ENCODE data around the gene KHDRBS2. TPM values are rescaled to one million over a fixed set of nuclear protein-coding genes. Genes with fewer than 3 reads are reported as not detected.

KHDRBS2 gene
- total RNA-seq, 1 experiment from 2014 or later = not detected

- H3K27me3 Mint-ChIP-seq (ENCODE audit: insufficient read depth, unreplicated experiment) = peaks cover 33% of the 10 kb centered on the region
Measured at GRCh38 chr6:62286470-62286843, 432 bp upstream of the KHDRBS2 start.

DNA sequence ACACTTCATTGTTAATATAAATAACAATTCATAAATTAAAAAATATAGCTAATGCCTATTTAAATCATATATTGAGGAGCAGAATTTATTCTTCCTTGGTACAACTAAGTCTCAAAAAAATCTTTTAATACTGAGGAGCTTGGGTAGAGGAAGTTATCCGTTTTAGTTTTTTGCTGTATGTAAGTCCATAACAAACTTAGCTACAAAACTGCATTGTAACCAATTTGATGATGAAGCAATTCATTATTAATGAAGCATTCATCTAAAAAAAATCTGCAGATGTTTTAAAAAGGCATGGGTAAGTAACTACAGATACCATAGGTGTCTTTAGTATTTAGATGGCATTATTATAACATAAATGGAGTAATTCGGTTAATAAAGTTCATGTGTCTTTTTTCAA is 1.3 kb downstream of the KHDRBS2 start:
- Mint-ChIP-seq H3K9me3 (ENCODE audit: unreplicated experiment) (no peaks in the 10 kb centered on the region), H3K36me3 (ENCODE audit: insufficient read depth, unreplicated experiment) (peaks cover 6% of the 10 kb centered on the region), H3K27ac (ENCODE audit: low read depth, unreplicated experiment) (no peak overlapping the region), H3K4me3 (ENCODE audit: unreplicated experiment) (no peak overlapping the region), H3K4me1 (ENCODE audit: insufficient read depth, unreplicated experiment) (no peaks in the 10 kb centered on the region), H3K27me3 (ENCODE audit: insufficient read depth, unreplicated experiment) (peaks cover 33% of the 10 kb centered on the region)
- POLR2A ChIA-PET = interaction anchor here (0.7 kb wide), 1 partner anchor 478 kb away, joined by 3 read pairs; no protein-coding TSS in a partner anchor
- DNase-seq (ENCODE audit: unreplicated experiment) = no peak
- intact Hi-C loops (cut with micrococcal nuclease) = loop anchor here (2.0 to 10.0 kb wide), 3 partner anchors 398 to 570 kb away; no protein-coding TSS in a partner anchor
- CTCF ChIA-PET = interaction anchor here (0.6 to 3.2 kb wide), 19 partner anchors 10 to 1486 kb away, joined by 3 to 26 read pairs (median 4); no protein-coding TSS in a partner anchor
- no TSS peak for BruUV-seq (replicated peaks)
- no peak for TF ChIP-seq CTCF (IDR thresholded peaks at IDR 0.05; ENCODE audit: unreplicated experiment)

More at GRCh38 chr6:62286470-62286843, 432 bp upstream of the KHDRBS2 start:
- BruUV-seq (replicated peaks) = no TSS peak
- TF ChIP-seq CTCF (IDR thresholded peaks at IDR 0.05; ENCODE audit: unreplicated experiment) = no peak
- Mint-ChIP-seq H3K36me3 (ENCODE audit: insufficient read depth, unreplicated experiment) (peaks cover 6% of the 10 kb centered on the region), H3K9me3 (ENCODE audit: unreplicated experiment) (no peaks in the 10 kb centered on the region), H3K27ac (ENCODE audit: low read depth, unreplicated experiment) (no peak overlapping the region), H3K4me1 (ENCODE audit: insufficient read depth, unreplicated experiment) (no peaks in the 10 kb centered on the region), H3K4me3 (ENCODE audit: unreplicated experiment) (no peak overlapping the region)
- ChIA-PET CTCF (interaction anchor here (1.0 kb wide), 1 partner anchor 104 kb away, joined by 3 read pairs; no protein-coding TSS in a partner anchor), POLR2A (no interaction called here)
- no peak for DNase-seq (ENCODE audit: unreplicated experiment)
- intact Hi-C loops (cut with micrococcal nuclease) = loop anchor here (10.0 kb wide), 1 partner anchor 572 kb away; no protein-coding TSS in a partner anchor

GRCh38 chr6:62283796-62284411 is 2.1 kb downstream of the KHDRBS2 start:
- intact Hi-C loops (cut with micrococcal nuclease) = loop anchor here (1.0 to 10.0 kb wide), 4 partner anchors 397 to 569 kb away; no protein-coding TSS in a partner anchor
- peak; percentile 68 for TF ChIP-seq CTCF (IDR thresholded peaks at IDR 0.05; ENCODE audit: unreplicated experiment)
- ChIA-PET POLR2A (interaction anchor here (0.5 to 0.7 kb wide), 2 partner anchors 477 to 1049 kb away, joined by 3 read pairs; no protein-coding TSS in a partner anchor), CTCF (interaction anchor here (0.6 to 3.2 kb wide), 23 partner anchors 9 to 1485 kb away, joined by 3 to 26 read pairs (median 4); no protein-coding TSS in a partner anchor)
- H3K27me3 Mint-ChIP-seq (ENCODE audit: insufficient read depth, unreplicated experiment) = peaks cover 33% of the 10 kb centered on the region
- H3K9me3 Mint-ChIP-seq (ENCODE audit: unreplicated experiment) = no peaks in the 10 kb centered on the region
- H3K36me3 Mint-ChIP-seq (ENCODE audit: insufficient read depth, unreplicated experiment) = peaks cover 6% of the 10 kb centered on the region
- BruUV-seq (replicated peaks) = no TSS peak
- no peaks in the 10 kb centered on the region for H3K4me1 Mint-ChIP-seq (ENCODE audit: insufficient read depth, unreplicated experiment)
- peak; percentile 54 for DNase-seq (ENCODE audit: unreplicated experiment)
- no peak overlapping the region for H3K4me3 Mint-ChIP-seq (ENCODE audit: unreplicated experiment)
- H3K27ac Mint-ChIP-seq (ENCODE audit: low read depth, unreplicated experiment) = no peak overlapping the region

DNA sequence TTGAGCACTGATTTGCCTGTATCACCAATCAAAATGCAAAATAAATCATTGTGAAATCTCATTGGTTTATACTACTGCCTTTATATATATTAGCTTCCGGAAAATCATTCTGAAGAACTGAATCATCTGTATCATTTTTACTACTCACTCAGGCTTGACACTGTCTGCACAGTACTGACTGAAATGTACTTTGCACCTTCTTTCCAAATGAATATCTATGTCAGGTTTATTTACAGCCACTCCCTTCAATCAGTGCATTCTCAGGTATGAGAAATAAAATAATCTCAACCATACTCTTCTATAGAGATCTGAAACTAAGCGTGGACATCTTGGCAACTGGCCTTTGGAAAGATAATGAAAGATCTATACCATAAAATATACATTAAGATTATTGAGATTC is 2.7 kb downstream of the KHDRBS2 start:
- DNase-seq (ENCODE audit: unreplicated experiment) = no peak
- intact Hi-C loops (cut with micrococcal nuclease) = loop anchor here (1.0 to 10.0 kb wide), 3 partner anchors 474 to 569 kb away; no protein-coding TSS in a partner anchor
- no TSS peak for BruUV-seq (replicated peaks)
- POLR2A ChIA-PET = interaction anchor here (0.5 kb wide), 1 partner anchor 1050 kb away, joined by 3 read pairs; no protein-coding TSS in a partner anchor
- no peaks in the 10 kb centered on the region for H3K9me3 Mint-ChIP-seq (ENCODE audit: unreplicated experiment)
- no peak for TF ChIP-seq CTCF (IDR thresholded peaks at IDR 0.05; ENCODE audit: unreplicated experiment)
- H3K4me3 Mint-ChIP-seq (ENCODE audit: unreplicated experiment) = no peak overlapping the region
- H3K27ac Mint-ChIP-seq (ENCODE audit: low read depth, unreplicated experiment) = no peak overlapping the region
- no peaks in the 10 kb centered on the region for H3K4me1 Mint-ChIP-seq (ENCODE audit: insufficient read depth, unreplicated experiment)
- CTCF ChIA-PET = interaction anchor here (0.6 to 3.2 kb wide), 10 partner anchors 12 to 610 kb away, joined by 3 to 26 read pairs (median 5); no protein-coding TSS in a partner anchor
- H3K36me3 Mint-ChIP-seq (ENCODE audit: insufficient read depth, unreplicated experiment) = peaks cover 6% of the 10 kb centered on the region
- peaks cover 33% of the 10 kb centered on the region for H3K27me3 Mint-ChIP-seq (ENCODE audit: insufficient read depth, unreplicated experiment)
